Endometrial microvascular endothelial cells (primary cell): ENCODE results near the gene GP1BB. TPM values are rescaled to one million over a fixed set of nuclear protein-coding genes. Genes with fewer than 3 reads are reported as not detected.

ENCODE experiments used
- in situ Hi-C: cut with HindIII; loops from 2 replicates; pipeline ENCODE4 v1.10.0; 2017; ENCODE audit warnings: low sequenced_read_pairs, low pct_unique_long_range_greater_than_20kb; ENCODE audit errors: inconsistent ontology term
- total RNA-seq: library from RNA; depleted of rRNA; stranded (reverse); fragments of >200 nt; gene quantifications from one replicate; pipeline ENCODE4 v1.2.3, GENCODE V29; 2015; ENCODE audit errors: inconsistent ontology term

Gene GP1BB
- total RNA-seq, 1 donor from 2014 or later = not detected

DNA sequence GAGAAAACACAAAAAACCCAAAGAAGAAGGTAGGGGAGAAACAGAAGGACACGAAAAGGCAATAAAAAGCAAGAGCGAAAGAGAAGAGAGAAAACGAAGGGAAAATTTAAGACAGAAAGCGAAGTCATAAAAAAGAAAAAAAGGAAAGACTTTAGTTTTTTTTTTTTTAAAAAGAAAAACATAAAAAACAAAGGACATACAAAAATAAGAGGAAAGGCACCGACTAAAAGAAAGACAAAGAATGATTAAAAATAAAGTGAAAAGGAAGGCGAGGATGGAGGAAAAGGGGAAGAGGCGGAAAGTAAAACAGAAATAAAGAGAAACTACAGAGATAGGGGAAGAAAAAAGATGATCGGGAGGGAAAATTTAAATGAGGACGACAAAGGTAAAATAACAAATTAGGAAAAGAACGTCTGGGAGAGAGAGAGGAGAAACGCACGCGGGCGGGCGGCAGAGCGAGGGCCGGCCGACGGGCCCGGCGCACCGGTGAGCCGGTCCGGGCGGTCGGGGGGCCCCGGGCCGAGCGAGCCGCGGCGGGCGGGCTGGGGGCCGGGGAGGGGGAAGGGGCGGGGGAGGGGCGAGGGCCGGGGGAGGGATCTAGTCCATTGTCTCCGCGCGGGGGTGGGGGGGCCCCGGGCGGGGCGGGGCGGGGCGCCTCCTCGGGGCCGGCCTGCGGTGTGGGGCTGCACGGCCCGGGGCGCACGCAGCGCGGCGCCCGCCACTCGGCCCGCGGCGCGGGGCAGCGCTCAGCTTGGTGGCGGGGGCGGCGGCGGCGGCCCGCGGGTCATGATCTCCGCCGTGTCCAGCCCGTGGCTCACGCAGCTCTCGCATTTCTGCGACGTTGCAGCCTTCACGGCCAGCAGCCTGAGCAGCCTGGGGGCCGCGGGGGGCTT is 37.0 kb downstream of the GP1BB start, which contains the start of gene TBX1:
TBX1 (plus strand) TSS at position 721 of the 893 bp plus-strand sequence; CDS start at position 787, 66 bp downstream.
- in situ Hi-C loops = loop anchor here (25.0 kb wide), 1 partner anchor 352 kb away; the partner anchor contains the start of genes RANBP1 and TRMT2A

DNA sequence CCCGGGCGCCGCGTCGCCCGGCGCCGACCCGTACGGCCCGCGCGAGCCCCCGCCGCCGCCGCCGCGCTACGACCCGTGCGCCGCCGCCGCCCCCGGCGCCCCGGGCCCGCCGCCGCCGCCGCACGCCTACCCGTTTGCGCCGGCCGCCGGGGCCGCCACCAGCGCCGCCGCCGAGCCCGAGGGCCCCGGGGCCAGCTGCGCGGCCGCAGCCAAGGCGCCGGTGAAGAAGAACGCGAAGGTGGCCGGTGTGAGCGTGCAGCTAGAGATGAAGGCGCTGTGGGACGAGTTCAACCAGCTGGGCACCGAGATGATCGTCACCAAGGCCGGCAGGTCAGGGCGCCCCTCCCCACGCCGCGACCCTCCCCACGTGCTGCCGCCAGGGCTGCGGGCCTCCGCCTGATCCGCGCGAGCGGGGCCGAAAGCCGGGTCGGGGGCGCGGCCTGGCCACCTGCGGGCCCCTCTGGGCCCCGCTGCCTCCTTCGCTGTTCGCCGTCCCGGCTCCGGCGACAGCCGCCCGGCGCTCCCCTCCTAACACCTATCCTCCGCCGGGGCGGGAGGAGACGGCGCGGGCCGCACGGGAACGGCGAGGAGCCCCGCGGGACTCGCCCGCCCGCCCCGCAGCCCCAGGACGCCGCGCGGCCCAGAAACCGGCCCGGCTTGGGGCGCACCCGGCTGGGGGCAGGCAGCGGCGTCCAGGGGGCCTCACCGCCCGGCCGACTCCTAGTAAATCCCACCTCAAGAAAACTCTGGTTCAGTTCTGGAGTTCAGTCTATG is 37.8 kb downstream of the GP1BB start:
- in situ Hi-C loops = loop anchor here (25.0 kb wide), 1 partner anchor 351 kb away; the partner anchor contains the start of genes RANBP1 and TRMT2A

DNA sequence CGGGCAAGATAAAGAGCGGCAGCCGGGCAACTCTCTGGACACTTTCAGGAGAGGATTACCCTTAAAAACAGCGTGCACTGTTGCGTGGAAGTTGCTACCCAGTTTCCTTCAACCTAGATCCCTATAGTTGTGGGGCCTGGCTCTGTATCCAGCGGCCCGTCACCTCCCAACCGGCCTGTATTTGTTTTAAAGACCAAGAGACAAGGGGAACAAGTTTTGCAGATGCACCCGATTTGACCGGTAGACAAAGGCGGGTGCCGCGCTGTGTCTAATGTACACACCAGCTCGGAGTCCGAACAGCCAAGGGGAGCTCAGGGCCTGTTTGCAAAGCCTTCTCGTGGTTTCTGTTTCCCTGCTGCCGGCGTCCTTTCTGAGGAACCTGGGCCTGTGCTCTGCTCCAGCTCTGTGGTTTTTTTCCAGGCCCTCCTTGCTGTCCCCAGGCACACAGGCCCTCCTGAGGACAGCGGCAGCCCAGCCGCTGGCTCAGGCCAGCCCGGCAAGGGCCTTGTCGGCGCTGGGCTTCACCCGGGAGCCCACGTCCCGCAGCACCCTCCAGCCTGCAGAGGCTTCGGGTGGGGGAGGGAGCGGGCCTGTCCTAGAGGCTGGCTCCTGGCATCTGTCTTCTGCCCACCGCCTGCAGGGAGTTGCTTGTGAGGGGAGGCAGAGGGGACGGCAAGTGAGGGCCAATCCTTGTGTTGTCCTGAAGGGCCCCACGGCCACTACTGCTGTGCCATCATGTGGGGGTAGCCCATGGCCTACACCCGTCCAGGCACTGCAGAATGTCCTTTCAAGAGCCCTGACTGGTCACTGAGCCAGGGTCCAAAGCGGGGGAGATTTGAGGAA is 38.6 kb downstream of the GP1BB start:
- in situ Hi-C loops = loop anchor here (25.0 kb wide), 1 partner anchor 350 kb away; the partner anchor contains the start of genes RANBP1 and TRMT2A

DNA sequence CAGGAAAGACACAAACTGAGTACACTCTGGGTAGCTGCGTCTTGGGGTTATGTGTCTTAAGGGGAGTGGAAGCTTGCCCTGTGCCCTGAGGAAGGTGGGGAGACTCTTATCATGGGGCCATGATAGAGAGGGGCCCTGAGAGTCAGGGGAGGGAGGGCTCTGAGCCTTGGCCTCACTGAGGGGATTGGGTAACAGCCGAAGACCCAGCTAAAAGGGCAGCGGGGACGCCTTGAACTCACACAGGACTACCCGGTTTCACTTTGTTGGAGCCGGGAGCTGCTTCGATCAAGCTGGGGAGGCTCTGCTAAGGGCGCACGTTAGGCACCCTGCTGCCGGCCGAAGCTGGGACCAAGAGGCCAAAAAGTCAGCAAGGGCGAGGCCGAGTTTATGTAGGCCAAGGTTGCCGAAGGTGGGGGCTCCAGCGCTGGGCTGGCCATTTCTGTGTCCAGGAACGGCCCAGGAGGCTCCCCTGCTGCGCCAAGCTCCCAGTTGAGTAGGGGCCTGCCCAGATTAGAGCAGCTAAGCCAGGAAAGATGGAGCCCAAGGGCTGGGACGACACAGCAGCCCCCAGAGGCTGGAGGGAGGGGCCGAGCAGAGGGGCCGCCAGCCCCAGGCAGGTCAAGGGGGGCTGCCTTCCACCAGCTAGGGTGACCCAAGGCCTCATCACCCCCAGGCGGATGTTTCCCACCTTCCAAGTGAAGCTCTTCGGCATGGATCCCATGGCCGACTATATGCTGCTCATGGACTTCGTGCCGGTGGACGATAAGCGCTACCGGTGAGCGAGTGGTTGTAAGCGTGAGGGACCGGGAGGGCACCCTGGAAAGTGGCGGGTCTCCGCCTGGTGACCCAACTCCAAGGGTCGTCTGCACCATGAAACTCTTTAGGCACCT is 39.5 kb downstream of the GP1BB start:
- in situ Hi-C loops = loop anchor here (25.0 kb wide), 1 partner anchor 349 kb away; the partner anchor contains the start of genes RANBP1 and TRMT2A

DNA sequence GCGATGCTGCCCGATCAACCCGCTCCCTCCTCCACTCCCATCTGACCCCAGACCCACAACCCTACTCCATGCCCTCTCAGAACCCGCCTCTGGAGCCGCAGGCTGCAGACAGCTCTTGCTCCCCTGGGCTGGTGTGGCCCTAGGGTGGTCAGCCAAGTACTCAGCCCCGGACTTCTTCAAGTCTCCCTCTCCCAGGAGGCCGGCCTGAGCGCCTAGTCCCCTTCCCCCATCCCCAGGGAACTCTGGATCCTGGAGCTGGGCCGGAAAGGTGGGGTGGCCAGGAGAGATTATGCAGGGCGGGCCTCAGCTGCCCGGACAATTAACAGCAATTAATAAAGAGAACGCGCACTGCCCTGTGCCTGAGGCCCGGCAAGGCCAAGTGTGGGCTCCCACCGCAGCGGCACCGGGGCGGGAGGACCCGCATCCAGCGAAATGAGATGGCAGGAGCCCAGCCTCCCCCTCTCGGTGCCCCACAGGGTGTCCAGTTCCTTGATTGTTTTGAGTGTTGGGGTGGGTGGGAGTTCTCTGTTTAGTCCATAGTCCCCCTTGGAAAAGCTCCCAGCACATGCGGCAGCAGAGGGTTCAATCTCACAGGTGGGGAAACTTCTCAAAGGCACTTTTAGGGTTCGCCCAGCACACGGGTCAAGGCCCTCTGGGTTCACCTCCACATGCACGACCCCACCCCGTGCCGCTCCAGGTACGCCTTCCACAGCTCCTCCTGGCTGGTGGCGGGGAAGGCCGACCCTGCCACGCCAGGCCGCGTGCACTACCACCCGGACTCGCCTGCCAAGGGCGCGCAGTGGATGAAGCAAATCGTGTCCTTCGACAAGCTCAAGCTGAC is 40.3 kb downstream of the GP1BB start:
- in situ Hi-C loops = loop anchor here (25.0 kb wide), 1 partner anchor 349 kb away; the partner anchor contains the start of genes RANBP1 and TRMT2A

DNA sequence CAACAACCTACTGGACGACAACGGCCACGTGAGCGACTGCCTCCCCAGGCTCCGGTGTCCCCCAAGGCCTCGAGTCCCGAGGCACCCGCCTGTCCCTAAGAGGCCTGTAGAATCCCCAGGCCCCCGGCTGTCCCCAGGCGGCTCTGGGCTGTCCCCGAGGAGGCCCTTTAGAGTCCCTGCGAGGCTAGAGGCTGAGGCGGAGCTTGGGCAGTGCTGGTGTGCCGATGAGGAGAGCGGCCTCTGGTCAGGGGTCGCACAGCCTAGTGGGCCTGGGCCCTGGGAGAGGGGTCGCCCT is 40.9 kb downstream of the GP1BB start:
- in situ Hi-C loops = loop anchor here (25.0 kb wide), 1 partner anchor 348 kb away; the partner anchor contains the start of genes RANBP1 and TRMT2A

DNA sequence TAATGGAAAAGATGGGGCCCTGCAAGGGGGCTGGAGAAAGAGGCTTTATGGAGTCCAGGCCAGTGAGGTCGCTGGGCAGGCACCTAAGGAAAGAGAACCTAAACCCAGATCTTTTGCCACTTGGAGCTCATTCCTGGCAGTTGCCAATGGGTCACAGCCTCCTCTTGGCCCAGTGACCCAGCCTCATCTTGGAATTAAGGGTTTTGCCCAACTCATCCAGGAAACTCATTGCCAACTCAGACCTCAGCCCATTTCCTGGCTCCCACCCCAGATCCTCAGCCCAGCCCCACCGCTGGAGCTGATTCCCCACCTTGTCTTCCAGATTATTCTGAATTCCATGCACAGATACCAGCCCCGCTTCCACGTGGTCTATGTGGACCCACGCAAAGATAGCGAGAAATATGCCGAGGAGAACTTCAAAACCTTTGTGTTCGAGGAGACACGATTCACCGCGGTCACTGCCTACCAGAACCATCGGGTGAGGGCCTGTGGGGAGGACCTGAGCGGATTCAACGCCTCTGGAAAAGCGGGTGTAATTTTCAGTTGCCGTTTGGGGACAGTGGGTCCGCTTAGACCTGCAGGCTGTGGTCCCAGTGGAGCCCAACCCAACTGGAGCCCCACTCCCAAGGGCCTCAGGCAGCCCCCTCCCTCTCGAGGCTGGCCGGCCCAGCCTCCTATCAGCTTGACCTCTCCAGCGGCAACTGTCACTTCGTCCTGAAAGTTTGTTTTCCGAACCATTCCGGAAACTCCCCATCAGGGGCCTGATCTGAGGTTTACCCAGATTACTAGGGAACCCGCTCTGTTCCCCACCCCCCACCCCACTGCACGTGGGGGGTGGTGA is 41.5 kb downstream of the GP1BB start:
- in situ Hi-C loops = loop anchor here (25.0 kb wide), 1 partner anchor 347 kb away; the partner anchor contains the start of genes RANBP1 and TRMT2A

DNA sequence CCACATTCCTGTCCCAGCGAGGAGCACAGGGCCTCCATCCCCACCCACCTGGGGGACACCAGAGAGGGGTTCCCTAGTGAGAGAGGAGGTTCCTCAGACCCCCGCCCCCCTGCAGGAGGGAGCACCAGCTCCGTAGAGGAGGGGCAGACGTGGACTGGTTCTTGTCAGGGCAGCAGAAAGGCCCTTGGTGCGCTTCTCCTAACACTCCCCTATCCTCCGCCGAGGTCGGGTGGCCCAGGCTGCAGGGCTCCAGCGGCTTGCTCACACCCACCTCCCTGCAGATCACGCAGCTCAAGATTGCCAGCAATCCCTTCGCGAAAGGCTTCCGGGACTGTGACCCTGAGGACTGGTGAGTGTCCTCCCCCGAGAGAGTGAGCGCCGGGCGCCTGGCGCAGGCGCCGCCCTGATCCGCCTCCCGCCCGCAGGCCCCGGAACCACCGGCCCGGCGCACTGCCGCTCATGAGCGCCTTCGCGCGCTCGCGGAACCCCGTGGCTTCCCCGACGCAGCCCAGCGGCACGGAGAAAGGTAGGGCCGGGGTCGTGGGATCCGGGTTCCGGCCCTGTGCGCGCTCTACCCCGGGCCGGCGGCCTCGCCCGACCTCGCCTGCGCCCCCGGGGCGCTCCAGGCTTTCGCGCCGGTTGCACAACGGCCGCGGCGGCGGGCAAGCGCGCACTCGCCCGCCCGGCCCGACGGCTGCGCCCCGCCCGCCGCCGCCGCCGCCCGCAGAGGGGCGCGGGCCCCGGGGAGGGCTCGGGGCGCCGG is 42.3 kb downstream of the GP1BB start:
- in situ Hi-C loops = loop anchor here (25.0 kb wide), 1 partner anchor 347 kb away; the partner anchor contains the start of genes RANBP1 and TRMT2A

DNA sequence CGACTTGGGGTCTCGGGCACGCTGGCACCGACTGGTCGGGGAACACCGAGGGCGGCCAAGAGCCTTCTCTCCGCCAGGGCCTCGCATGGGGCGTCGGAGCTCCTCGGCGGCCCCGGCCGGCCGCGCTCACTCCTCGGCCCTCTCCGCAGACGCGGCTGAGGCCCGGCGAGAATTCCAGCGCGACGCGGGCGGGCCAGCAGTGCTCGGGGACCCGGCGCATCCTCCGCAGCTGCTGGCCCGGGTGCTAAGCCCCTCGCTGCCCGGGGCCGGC is 42.8 kb downstream of the GP1BB start:
- in situ Hi-C loops = loop anchor here (25.0 kb wide), 1 partner anchor 346 kb away; the partner anchor contains the start of genes RANBP1 and TRMT2A

DNA sequence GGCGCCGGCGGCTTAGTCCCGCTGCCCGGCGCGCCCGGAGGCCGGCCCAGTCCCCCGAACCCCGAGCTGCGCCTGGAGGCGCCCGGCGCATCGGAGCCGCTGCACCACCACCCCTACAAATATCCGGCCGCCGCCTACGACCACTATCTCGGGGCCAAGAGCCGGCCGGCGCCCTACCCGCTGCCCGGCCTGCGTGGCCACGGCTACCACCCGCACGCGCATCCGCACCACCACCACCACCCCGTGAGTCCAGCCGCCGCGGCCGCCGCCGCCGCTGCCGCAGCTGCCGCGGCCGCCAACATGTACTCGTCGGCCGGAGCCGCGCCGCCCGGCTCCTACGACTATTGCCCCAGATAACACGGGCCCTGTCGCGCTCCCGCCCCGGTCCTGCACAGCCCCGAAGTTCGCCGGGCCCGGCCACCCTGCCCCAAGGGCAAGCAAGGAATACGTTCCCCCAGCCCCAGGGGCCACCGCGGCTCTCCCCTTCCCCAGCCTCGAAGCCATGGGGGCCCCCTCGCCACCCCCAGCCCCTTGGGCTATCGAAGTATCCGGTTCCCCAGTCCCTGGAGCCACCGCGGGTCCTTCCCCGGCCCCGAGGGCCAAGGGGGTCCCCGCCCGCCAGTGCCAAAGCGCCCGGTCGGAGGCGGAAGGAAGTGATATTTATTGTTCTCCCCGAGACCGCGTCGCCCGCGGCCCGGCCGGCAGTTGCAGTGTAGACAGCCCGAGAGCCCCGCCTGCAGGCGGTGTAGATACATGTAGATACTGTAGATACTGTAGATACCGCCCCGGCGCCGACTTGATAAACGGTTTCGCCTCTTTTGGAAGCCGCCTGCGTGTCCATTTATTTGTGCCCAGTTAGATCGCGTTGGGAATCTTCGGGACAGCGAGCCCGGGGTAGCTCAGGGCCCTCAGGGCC is 43.4 kb downstream of the GP1BB start:
- in situ Hi-C loops = loop anchor here (25.0 kb wide), 1 partner anchor 346 kb away; the partner anchor contains the start of genes RANBP1 and TRMT2A

DNA sequence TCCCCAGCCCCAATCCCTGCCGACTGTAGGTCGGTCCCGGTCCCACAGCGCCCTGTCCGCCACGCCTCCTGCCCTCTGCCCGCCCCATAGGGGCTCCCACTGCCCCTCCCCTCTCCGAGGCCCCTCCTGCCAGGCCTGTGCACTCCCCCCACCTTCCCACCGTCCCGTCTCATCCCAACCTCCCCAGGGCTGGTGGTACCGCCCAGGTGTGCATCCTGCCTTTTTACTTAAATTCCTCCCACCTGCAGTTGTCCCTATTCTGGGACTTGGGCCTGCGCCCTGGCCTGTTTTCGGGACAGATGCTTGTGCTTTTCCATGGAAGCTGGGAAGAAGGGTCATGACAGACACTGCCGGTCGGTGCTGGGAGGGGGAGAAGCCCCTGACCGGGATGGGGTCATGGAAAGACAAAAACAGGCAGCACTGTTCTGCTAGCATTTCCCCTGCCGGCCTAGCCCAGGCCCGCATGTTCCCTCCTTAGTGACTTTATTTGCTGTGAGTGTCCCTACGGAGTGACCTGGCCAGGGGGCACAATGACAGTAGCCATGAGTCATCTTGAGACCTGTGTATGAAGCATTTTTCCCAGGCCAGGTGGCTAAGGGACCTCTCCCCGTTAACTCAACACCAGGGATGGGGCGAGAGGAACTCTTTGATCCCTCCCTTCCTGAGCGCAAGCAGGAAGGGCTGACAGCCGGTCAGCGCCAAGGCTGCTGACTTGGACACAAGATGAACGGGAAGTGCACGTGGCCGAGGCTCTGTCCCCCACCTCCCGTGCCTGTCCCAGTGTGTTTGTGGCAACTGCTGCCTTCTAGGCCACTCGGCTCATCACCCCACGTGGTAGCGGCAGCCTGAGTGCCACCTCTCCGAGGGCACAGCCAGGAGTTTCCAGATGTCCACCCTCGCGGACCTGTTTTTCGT is 44.3 kb downstream of the GP1BB start:
- in situ Hi-C loops = loop anchor here (25.0 kb wide), 1 partner anchor 345 kb away; the partner anchor contains the start of genes RANBP1 and TRMT2A

DNA sequence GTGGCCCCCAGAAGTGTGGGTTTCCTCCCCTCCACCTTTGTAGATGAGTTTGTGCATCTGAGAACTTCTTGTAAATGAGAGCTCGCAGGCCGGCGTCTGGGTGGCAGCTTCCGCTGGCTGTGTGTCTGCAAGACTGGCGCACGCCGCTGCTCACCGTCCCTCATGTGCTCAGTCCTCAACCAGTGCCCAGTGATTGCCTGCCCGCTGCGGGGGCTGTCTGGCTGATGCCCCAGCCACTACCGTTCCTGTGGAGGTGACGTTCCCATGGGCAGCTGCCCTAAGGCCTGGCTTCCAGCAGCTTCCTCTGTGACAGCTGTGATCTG is 46.0 kb downstream of the GP1BB start:
- in situ Hi-C loops = loop anchor here (25.0 kb wide), 1 partner anchor 343 kb away; the partner anchor contains the start of genes RANBP1 and TRMT2A
